Left forelimb (tissue), 1 donor: ENCODE data around the gene SAMD8.
"Not testable (repeated sequence)": the region's sequence is repeated elsewhere in the genome, so short reads cannot be mapped to it uniquely, and the experiment has no call there.

ENCODE experiments used
- DNase-seq: peaks from one replicate; pipeline ENCODE4 v3.0.0-alpha.2; 2018; ENCODE audit warnings: low spot score

SAMD8 gene

DNA sequence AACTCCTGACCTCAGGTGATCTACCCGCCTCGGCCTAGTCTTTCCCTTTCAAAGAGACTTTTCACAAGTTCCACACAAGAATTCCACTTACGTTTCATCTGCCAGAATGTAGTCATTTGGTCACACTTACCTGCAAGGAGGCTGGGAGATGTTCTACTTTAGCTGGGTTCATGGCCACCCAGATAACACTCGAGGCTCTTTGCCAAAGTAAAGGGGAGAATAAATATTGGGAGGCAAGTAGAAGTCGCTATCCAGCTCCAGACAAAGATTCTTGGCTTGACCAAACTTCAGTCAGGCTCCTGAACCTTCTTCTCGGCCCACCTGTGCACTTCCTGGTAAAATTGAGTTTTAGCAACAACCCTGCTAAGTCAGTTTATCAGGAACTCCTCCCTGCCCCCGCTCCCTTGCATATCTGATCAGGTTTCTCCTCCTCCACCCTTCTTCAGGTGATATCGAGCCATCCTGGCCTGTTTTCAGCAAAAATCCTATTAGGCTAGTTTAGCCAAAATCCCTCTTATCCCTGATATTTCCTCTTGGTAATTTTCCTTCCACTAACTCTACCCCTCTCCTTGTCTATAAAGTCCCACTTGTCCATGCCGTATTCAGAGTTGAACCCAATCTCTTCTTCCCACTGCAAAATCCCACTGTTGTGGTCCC is 25.1 kb upstream of the SAMD8 start:
- DNase-seq = no peak

DNA sequence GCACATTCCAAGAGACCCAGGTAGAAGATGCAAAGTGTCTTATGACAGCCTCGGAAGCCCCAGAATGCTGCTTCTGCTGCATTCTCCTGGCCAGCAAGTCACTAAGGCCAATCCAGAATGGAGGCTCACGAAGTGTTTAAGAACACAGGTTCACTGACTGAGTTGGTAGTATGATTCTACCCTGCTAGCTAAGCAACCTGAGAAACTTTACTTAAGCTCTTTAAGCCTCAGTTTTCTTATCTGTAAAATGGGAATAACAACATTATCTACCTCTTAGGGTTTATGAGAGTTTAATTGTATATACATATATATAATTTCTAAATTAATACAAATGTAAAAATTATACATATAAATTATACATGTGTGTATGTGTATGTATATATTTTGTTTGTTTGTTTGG is 22.8 kb upstream of the SAMD8 start:
- no peak for DNase-seq

DNA sequence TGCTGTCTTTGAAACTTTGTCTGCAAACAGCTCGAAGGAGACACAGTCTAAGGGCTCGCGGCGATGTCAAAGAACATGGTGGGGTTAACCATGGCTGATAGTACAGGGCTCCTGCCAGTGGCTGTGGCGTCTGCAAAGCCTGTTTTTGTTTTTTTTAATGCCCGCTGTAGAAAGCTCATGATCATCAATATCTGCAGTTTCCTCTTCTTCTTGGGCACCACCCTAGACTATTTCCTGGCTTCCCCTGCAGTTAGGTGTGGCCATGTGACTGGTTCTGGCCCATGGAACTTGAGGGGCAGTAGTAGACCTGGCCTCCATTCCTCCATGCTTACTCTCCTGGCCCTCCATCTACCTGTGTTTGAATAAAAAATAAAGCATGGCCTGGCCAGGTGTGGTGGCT is 21.8 kb upstream of the SAMD8 start:
- DNase-seq = no peak

DNA sequence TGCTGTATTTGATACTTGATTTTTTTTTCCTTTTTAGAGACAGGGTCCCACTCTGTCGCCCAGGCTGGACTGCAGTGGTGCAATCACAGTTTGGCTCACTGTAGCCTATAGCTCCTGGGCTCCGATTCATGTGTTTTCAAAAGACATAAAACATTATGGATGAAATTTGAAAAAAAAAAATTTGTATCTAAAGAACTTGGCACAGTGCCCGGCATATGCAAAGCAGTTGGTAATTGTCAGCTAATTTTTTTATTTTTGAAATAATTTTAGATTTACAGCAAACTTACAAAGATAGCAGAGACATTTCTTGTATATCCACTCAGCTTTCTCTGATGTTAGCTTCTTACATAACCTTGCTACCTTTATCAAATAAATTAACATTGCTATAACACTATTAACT is 20.3 kb upstream of the SAMD8 start:
- DNase-seq = no peak

DNA sequence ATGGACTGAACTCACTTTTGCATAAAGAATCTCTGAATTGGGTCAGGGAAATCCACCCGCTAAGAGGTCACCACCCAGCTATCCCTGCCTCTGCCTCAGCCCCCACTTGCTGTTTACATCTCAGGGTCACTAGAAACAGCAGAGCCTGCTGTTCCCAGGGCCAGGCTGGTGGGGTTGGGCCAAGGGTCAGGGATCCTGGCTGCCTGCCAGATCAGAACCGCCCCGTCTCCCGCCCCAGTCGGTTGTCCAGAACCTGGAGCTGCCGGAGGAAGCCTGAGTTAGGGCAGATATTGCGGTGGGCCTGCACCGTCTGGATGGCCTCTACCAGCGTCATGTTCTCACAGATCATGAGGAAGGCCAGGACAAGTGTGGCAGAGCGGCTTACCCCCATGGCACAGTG is 17.0 kb upstream of the SAMD8 start:
- peak; percentile 25 for DNase-seq

DNA sequence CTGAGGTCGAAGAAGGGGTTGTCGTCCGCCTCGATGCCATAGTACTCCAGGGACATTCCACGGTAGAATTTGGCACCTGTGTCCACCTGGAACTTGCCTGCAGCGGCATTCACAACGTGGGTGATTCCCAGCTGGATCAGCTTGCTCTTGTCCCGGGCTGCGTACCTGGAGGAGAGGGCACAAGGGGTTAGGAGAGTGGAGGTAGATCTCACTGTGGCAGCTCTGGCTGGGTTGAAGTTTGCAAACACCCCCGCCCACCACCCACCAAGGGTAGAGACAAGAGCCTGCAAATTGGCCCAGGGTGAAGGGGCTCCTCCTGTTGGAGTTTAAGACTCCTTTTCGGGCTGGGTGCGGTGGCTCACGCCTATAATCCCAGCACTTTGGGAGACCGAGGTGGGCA is 15.8 kb upstream of the SAMD8 start:
- DNase-seq = peak; percentile 41

DNA sequence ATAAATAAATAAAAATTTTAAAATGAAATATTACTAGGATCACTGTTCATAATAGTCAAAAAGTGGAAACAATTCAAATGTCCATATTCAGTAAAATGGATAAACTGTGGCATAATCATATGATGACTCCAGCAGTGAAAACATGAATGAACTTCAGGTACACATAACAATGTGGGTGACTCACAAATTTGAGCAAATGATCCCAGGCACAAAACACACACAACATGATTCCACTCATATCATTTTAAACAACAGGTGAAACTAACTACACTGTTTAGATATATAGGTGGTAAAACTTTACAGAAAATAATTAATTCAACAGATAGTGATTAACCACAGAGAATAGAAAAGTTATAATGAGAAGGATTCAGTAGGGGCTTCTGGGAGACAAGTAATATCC is 14.7 kb upstream of the SAMD8 start:
- DNase-seq = no peak

DNA sequence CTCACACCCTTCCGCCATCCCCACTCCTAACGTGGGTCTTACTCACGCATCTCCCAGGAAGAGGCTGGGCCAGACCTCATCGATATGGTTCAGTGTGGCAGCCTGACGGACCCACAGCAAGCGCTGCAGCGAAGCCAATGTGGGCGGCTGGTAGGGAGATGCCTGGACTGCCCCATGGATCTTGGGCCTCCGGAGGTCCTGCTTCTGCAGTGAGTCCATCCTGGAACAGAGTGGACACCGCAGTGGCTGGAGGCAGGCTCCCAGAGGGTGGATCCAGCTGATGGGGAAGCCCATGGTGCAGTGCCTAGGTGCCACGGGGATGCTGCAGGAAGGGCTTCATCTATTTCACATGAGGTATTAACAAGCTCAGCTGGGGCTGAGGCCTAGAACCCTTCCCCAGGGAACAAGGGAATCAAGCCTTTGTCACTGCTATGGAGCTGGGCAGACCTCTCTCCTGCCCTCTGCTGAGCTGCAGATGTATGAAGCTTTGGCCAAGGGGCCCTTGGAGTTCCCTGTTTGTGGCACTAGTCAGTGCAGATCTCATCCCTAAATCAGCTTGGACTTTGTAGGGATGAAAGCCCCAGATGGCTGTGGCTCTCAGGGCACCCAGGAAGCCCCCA is 13.7 kb upstream of the SAMD8 start:
- DNase-seq = no peak

DNA sequence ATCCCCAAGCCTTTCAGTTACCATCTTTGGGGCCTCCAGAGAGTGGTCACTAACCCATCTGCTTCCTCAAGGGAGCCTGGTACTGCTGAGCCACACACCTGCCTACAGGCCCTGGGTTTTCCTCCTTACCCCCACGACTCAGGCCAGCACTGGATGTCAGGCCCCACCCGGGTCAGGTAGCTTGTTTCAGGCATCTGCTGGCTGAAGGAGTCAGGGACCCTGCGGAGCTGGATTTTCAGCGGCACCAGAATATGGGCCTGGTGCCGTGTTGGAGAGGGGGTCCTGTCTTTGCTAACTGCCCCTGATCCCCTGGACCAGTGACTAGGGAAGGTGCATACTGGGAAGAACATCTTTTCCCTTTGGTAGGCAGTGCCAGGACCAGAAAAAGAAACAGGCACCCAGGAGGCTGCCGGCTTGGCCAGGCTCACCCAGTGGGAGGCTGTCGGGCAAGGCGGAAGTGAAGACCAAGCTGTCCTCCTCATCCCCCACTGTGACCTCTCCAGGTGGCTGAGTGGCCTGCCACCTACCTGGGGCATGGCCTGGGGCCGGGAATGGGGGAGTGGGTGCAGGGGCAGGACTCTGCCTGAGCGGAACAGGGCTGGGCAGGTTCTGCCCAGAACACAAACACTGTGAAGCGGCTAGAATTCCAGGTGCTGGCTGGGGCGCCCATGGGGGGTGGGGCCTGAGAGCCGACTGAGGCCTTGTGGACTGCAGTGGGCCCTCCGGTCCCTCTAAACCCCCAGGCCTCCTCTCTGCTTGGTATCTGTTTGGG is 12.4 kb upstream of the SAMD8 start:
- no peak for DNase-seq

DNA sequence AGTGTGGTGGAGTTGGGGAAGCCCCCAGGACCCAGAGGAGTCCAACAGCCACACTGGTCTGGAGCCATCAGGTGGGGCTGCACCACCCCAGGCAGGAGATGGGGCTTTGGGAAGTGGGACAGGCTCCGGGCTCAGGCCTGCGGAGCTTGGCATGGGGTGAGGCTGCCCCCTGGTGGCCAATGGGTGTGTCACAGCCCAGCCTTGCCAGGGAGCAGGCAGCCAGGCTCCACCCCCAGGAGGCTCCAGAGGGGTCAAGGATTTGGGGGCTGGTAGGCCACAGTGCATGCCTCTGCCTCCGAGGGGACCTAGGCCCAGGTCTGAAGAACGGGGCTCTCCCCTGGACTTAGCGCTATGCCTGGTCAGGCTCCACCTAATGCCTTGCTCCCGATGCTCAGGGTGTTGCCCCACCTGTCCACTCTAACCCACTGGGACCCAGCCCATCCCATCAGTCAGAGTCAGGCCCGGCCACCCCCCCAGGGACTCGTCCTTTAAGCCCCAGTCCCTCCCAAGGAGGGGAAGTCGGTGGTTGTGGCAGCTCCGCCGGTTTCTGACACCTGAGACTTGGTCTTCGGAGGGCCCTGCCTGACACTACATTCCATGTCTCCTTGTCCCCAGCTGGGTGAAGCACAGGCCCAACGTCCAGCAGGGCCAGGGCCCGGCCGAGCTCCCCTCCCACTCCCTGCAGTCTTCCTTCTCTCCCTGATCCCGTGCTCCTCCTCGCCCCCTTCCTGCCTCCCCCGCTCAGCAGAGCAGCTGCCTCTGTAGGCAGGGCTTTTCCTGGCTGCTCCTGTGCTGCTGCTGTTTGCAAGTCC is 11.3 kb upstream of the SAMD8 start:
- peak; percentile 90 for DNase-seq

DNA sequence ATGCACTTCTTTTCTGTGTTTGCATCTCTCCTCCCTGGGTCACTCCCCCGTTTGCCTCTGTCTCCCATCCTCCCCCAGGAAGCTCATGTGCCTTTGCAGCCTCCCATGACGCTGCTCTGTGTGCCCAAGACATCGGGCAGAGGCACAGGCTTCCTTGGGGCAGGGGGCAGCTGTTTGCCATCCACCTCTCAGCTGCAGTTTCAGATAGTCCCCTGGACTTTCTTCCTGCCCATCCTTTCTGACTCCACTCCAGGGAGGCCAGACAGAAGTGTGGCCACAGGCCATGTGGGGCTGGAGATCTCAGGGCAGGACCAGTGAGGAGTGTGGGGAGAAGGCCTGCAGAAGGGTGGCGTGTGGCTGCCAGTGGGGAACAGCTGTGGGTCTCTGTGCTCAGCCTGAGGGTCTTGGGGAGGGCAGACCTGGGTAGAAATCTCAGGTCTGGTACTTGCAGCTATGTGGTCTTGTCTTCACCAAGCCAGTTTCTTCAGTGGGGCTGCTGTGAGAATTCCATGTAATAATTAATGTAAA is 10.6 kb upstream of the SAMD8 start:
- no peak for DNase-seq

DNA sequence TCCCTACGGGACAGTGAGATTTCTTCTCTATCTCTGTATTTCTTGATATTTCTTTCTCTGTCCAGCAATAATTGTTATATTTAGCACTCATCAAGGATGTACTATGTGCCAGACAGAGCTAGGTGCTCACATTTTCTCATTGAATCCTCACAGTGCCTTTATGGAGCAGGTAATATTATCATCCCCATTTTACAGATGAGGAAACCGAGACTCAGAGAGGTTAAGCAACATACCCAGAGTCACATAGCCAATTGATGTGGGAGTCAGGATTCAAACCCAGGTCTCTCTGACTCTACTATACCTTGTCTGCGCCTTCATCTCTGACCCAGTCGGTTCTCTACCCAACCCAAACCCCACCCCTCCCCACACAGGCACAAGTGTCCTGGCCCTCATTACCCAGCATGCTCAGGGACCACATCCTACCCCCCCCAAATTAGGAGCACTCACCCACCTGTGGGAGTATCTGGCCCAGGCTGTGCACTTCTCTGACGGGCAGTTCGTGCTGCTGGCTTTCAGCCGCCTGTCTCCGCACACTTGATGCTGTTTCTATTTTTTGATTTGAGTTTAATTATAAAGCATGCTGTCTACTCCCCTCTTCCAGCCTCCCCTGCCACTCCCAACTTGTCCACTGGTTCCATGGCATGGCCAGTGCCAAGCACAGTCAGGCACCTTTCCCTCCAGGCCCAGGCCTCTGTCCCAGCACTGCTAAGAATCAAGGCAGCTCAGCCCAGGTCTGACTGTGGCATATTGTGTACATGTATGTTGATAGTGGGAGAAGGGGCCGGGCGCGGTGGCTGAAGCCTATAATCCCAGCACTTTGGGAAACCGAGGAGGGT is 9.8 kb upstream of the SAMD8 start:
- no peak for DNase-seq

DNA sequence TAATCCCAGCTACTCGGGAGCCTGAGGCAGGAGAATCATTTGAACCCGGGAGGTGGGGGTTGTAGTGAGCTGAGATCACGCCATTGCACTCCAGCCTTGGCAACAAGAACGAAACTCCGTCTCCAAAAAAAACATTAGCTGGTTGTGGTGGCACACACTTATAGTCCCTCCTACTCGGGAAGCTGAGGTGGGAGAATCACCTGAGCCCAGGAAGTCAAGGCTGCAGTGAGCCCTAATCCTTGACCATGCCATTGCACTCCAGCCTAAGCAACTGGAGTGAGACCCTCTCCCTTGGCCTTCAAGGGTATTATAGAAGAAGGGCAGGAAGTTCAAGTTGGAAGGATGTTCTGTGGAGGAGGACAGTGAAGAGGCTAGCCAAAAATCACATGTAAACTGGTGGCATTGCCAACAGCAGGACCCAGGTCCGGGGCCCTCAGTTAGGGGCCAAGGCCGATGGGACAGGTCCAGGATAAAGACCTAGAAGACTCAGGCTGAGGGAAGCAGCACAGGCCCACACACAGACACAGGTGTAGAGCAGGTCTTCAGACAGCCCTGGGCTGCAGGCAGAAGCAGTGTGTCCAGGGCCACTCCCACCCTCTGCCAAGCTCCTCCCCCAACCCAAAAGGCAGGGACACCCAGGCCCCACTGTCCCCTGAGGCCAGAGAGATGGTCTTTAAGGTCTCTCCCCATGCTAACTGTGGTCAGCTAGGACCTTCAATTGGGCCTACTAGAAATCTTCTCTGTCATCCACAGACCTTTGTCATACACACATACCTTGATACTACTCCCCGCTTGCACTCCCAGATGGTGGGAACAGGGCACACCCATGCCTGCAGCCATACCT is 8.4 kb upstream of the SAMD8 start:
- no peak for DNase-seq

DNA sequence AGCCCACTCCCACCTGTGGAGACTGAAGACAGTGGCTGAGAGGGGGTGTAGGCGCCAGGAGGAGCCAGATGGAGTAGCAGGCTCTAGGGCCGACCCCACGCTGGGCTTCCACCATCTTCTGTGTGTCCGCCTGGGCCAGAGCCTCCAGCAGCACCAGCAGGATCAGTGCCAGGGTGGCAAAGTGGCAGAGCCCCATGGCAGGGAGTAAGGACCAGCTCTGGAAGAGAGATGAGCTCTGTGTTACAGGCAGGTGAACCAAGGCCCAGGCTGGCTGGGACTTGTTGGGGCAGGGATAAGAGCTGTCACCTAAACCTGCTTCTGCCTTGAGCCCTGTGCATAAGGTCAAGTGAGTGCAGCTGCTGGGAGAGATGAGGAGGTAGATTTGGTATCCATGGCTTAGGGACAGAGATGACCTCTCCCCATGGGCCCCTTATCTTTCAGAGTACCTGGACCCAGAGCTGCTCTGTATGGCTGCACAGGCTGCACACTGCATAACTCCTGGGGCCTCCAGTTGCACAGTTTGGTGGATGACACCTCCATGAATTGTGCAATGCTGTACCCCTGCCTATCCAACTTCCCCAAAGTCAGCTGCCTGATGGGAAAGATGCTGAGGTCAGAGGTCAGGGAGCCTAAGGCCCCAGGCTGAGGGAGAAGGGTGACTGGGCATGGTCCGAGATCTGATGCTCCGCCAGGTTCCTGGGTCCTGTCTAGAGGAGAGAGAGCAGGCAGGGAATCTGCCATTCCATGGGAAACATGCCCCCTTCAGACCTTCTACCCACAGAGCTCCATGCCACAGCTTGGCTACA is 7.4 kb upstream of the SAMD8 start:
- DNase-seq = no peak

DNA sequence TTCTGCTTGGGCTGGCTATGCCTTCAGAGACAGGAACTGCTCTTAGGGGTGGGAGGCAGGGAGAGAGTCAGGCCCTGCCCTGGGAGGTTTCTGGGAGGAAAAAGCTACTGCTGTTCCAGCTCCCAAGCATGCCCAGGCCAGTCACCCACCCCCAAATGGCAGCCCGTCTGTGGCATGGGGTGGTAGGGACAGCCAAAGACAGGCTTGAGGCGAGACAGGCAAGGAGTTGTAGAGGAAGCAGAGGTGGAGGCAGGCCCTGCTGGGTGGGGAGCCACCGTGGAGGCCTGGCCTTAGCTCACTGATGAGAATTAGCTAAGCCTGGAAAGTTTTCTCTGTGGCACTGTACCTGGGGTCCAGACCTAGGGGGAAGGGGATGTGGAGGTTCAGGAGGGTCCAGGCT is 6.6 kb upstream of the SAMD8 start:
- DNase-seq = no peak

DNA sequence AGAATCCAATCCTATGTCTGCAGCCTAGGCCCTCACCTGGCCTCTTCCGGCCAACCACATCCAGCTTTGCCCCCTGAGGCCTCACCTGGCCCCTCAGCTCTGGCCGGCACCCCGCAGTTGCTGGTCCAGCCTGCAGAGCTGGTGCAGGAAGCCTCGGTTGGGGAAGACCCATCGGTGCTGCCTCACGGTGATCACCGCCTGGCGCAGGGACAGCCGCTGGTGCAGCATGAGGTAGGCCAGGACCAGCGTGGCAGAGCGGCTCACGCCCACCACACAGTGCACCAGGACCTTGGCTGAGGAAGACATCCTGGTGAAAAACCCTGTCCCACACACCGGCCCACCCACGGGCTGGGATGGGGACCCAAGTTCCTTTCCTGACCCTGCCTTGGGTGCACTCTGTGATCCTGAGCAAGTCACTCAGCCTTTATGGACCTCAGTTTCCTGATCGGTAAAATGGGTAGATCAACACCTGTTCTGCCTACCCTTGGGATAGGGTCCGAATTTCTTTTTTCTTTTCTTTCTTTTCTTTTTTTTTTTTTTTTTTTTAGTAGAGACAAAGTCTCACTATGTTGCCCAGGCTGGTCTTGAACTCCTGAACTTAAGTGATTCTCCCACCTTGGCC is 5.8 kb upstream of the SAMD8 start:
- no peak for DNase-seq

DNA sequence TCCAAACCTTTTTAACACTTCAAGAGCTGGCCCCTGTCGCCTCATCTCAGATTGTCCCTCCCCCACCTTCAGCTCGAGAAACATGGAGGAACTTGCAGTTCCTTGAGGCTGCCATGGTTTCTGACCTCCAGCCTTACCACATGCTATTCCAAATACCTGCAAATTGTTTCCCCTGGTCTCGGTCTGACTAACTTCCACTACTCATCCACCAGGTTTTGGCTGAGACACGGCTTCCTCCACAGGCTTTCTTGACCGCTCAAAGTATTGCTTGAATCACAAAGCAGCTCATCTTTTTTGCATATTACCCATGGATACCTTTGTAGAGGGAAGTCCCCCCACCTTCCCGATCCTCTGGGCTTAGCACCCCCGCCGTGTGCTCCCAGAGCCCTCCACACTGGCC is 5.2 kb upstream of the SAMD8 start:
- no peak for DNase-seq

DNA sequence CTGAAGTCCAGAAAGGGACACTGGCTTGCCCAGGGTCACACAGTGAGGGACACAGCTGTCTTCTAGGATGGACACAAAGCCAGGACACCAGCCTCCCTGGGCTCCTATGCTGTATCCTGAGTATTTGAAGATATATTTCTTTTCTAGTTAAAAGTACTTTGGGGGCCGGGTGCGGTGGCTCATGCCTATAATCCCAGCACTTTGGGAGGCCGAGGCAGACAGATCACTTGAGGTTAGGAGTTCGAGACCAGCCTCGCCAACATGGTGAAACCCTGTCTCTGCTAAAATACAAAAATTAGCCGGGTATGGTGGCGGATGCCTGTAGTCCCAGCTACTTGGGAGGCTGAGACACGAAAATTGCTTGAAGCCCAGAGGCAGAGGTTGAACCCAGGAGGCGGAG is 4.6 kb upstream of the SAMD8 start:
- not testable (repeated sequence) for DNase-seq
